GM11168 (cell line): ENCODE data around the gene CDR2.
"Not testable (repeated sequence)": the region's sequence is repeated elsewhere in the genome, so short reads cannot be mapped to it uniquely, and the experiment has no call there.

Source experiments
- in situ Hi-C: fragments of 300-500 bp; cut with MboI; formaldehyde crosslinking; loops from one replicate; pipeline ENCODE4 v1.12.0; 2022; ENCODE audit warnings: low sequenced_read_pairs; ENCODE audit not compliant: unreplicated experiment

CDR2 gene

DNA sequence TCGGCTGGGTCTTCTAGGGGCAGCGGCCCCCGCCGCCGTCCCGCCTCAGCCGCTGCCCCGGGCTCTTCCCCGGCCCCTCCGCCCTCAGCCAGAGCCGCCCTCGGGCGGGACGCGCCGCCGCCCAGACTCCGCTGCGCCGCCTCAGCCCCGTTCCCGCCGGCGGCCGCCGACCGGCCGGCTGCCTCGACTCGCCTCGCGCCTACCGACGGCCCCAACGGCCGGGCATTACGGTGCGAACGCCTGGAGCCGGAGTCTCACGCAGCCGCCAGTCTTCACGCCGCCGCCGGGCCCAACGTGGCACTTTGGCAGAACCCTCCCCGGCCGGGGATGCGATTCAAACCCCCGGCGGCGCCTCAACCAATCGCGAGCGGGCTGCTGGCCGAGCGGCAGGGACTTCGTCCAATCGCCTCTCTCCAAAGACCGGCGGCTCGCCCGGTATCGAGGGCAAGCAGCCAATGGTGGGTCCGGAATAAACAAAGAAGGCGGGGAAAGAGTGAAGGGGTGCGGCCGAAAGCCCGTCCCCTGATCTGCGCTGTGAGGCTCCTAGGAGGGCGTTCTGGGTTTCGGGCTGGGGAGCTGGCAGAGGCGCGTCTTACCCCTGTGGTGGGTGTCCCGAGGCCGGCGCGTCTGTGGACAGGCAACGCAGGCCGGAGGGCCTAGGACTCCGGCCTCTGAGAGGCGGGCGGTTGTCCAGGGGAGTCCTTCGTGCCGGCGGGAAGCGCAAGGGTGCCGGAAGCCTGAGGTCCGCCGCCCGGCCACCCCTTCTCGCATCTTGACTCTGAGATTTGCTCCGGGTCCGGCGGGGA lies at the start of gene CDR2:
TSS of gene CDR2 (minus strand) at position 309 of the 806 bp plus-strand sequence. CDS start 310 bp downstream, outside the sequence.
- in situ Hi-C loops = no loop called here

DNA sequence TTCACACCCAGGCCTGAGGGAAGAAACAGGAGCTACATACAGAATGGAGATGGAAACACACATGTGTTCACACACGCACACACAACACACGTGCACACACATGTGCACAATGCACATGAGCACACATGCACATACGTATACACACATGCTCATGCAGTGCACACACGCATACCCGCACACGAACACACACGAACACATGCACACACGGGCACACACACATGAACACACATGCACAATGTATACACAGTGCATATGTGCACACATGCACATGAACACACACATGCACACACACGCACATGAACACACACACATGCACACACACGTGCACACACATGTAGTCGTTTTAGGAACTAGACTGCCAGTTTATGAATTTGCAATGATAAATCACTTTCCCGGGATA lies 49.3 kb upstream of the CDR2 start:
- in situ Hi-C loops = no loop called here

DNA sequence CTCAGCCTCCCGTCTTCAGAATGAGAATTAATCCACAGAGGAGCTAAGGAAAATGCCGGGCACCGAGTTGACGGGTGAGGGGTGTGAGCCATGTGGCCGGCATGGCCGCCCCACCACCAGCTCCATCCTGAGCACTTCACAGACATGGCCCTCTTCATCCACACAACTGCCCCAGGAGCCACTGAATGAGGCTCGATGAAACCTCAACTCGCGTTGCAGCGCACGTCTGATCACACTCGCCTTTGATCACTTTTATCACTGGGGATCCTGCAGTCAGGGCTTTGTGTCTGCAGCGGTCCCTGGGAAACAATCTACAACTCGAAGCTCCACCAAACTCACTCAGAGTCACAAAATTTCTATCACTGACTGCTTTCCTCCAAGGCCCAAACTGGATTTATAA lies 46.7 kb upstream of the CDR2 start:
- in situ Hi-C loops = no loop called here

DNA sequence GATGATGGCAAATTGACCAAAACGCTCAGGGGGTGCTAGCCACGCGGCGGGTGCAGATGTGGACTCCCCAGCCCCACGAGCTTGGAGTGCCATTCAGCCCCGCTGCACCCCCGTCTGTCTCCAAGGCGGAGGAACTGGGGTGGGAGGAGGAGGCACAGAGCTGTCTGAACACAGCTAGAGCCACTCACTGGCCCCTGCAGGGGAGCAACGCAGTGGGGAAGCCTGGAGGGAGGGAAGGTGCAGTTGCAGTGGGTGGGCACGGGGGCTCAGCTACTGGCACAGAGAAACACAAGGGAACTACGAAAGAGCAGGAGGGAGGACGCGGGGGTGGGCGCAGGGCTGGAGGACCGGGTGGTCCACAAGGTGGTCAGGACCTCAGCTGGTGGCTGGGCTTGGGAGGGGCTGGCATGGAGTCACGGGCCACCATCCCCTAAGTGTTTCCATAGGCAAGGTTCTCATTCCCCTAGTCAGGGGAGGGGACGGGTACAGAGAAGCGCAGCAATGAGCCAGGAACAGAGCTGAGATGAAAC lies 46.3 kb upstream of the CDR2 start:
- in situ Hi-C loops = no loop called here

DNA sequence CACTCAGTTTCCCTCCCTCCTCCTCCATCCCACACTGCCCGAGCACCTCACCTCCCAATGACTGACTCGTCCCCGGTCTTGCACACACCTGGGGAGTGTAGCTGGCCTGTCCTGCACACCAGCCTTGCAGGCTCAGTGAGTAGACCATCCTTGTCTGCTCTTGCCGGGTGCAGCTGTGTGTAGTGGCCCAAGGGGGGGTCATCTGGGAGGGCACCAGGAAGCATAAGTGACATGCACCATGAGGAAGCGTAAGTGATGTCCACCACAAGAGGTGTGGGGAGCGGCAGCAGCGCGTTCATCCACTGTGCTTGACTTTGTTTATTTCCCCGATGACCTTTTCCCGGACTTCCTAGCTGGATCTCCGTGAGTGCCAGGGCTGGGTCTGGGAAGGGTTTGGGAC lies 45.5 kb upstream of the CDR2 start:
- in situ Hi-C loops = no loop called here

DNA sequence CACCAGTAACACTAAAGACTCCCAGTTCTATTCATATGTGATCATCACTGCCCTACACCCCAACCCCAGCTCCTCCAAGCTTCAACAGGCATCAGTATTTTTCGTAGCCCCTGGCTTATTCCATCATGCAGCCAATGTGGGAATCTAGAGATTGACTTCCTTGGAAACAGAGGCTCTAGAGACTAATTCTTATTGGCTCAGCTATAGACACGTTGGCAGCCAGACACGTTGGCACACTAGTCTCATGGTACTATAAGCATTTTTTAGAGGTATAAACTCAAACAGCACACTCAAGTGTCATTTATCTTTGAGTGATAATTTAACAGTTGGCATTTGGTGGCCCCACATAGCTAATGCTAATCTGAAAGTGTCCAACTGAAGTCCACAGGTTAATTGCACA lies 44.4 kb upstream of the CDR2 start:
- in situ Hi-C loops = no loop called here

DNA sequence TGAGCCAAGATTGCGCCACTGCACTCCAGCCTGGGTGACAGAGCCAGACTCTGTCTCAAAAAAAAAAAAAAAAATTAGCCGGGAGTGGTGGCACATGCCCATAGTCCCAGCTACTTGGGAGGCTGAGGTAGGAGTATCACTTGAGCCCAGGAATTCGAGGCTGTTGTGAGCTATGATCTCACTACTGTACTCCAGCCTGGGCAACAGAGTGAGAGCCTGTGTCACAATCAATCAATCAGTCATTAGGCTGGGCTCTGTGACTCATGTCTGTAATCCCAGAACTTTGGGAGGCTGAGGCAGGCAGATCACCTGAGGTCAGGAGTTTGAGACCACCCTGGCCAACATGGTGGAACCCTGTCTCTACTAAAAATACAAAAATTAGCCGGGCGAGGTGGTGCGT lies 43.4 kb upstream of the CDR2 start:
- in situ Hi-C loops = not testable (repeated sequence)

DNA sequence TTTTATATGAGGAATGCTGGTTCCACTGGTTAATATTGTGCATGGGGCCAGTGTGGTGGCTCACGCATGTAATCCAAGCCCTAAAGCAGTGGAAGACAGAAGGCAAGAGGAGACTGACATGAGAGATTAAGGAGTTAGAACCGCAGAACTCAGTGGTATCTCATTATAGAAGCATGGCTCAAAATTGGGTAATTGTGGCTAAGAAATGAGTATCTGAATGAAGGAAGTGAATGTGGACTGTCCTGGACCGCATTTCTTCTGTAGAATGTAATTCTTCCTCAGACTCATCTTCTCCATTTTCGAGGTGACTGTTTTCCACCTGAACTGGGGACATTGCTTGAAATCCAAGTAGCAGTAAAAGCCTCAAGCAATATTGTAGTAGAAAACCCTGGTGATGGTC lies 42.6 kb upstream of the CDR2 start:
- in situ Hi-C loops = no loop called here

DNA sequence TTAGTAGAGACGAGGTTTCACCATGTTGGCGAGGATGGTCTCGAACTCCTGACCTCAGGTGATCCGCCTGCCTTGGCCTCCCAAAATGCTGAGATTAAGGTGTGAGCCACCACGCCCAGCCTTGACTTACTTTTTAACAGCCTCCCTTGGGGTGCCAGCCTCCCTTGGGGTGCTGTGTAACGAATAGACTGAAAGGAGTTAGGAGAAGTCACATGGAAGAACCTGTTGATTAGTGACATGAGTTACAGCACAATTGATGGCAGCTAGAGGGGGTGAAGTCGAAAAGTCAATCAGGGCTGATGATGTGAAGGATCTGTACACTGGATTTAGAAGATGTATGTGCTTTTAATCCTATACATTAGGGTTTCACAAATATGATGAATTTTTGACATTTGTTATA lies 39.4 kb upstream of the CDR2 start:
- in situ Hi-C loops = no loop called here

DNA sequence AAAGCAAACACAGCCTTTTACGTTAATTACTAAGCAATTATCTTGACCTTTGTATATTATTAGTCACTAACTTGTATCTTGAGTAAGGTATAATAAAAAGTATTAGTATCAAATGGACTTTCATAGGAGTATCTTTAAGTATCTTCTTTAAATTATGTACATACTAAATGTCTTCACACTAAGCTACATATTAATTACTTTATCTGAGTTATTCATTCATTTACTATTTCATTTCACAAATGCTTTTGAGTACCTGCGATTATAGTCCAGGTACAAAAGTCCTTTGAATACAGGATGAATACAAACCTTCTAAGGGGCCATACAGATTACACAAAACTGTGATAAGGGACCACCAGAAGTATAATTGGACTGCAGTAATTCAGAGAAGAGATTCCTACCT lies 33.1 kb upstream of the CDR2 start:
- in situ Hi-C loops = no loop called here

DNA sequence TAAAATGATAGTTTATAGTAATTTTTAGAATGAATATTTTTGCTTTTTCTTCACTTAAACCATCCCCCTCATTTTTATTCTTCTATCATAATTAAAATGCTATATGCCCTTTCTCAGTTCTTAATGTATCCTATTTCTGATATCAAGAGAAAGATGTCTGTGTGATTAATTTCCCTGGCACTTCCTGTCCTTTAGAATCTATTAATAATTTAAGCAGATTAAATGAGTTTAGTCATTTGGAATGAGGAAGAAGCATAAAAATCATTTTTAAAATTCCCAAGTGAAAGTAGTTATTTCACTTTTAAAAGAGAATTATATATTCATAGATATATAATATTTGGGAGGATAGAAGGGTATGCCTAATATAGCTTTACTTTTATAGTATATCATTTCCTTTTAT lies 27.8 kb upstream of the CDR2 start:
- in situ Hi-C loops = no loop called here

DNA sequence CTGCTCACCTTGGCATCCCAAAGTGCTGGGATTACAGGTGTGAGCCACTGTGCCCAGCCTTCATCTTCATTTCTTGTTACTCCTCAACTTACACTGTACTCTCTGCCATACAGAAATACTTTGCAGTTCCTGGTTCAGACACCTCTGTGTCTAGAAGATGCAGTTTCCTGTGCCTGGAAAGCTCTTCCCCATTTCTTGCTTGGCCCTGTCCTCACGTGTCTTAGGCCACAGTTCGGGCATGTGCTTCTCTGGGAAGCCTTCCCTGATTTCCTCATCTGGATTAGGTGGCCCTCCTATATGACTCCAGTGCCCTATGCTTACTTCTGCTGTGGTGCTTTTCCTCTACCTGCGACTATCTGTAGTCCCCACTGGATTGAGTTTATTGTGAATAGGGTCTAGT lies 26.5 kb upstream of the CDR2 start:
- in situ Hi-C loops = no loop called here

DNA sequence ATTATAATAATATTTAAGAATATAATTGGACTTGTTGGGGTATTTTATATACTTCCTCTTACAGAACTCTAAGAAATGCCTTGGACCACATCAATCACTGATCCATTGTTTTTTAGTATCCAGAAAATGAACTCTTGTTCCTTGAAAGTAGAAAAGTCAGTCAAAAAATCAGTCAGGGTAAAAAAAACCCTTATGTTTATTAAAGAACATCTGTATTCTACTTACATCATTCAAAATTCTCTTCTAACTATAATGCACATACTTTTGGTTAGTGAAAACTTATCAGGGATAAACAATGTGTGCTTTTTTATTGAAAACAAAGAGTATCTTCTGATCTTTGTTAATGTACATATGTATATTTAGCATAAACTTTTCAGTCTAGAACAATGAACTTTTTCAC lies 23.5 kb upstream of the CDR2 start:
- in situ Hi-C loops = no loop called here

DNA sequence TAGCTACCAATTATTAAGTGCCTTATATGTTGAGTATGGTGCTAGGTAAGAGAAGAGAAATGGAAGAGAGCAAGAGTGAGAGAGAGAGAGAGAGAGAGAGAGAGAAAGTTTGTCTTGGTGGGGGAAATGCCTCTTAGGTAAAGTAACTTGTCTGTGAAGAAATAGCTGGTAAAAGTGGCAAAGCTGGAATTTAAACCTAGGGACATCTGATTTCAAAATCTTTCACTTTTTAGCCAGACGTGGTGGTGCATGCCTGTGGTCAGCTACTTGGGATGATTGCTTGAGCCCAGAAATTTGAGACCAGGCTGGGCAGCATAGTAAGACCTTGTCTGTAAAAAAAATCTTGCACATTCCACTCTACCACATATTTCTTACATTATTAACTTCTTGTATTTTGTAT lies 23.0 kb upstream of the CDR2 start:
- in situ Hi-C loops = no loop called here

DNA sequence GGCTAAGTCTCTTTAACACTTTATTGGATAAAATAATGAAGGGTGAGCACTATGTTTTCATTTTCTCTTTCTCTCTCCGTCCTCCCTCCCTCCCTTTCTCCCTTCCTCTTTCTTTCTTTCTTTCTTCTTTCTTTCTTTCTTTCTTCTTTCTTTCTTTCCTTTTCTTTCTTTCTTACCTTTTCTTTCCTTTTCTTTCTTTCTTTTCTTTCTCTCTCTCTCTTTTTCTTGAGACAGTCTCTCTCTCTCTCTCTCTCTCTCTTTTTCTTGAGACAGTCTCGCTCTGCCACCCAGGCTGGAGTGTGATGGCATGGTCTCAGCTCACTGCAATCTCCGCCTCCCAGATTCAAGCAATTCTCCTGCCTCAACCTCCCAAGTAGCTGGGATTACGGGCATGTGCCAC lies 21.5 kb upstream of the CDR2 start:
- in situ Hi-C loops = no loop called here

DNA sequence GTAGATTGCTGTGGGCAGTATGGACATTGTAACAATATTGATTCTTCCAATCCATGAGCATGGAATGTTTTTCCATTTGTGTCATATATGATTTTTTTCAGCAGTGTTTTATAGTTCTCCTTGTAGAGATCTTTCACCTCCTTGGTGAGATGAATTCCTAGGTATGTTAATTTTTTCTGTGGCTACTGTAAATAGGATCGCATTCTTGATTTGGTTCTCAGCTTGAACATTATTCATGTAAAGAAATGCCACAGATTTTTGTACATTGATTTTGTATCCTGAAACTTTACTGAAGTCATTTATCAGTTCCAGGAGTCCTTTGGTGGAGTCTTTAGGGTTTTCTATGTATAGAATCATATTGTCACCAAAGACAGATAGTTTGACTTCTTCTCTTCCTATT lies 19.7 kb upstream of the CDR2 start:
- in situ Hi-C loops = no loop called here

DNA sequence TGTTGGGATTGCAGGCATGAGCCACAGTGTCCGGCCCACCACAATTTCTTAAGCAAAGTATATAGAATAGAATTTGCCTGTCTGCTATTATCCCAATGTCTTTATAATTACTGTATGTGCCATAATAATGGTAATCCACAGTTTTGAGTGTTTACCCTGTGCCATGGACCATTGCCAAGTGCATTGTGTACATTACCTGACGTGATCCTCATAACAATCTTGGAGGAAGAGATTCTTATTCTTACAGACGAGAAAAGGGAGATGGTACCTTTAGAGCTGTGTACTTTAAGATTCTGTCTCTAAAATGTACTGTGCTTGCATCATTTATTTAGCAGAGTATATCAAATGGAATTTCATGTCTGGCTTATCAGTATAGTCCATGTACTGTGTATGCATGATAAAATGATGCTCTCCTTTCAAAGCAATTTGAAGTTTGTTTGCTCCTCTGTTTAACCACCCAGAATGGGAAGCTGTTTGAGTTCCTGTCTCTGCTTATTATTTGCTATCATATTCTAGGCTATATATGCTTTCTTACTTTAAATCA lies 13.8 kb upstream of the CDR2 start:
- in situ Hi-C loops = no loop called here

DNA sequence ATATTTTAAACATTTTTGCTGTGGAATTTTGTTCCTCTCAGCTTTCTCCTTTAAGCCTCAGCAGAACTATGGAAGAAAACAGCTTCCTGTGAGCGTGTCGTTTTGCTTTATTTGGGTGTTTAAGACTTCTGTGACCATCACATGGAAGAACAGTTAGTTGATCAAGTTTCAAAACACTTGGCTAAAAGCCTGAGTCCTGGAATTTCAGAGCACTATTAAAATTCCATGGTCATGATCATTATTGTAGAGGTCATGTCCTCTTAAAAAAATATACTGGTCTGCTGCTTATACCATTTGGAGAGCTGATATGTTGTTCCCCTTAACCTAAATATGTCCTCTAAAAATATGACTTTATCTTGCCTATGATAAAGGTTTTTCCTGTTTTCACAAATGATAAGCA lies 12.6 kb upstream of the CDR2 start:
- in situ Hi-C loops = no loop called here

DNA sequence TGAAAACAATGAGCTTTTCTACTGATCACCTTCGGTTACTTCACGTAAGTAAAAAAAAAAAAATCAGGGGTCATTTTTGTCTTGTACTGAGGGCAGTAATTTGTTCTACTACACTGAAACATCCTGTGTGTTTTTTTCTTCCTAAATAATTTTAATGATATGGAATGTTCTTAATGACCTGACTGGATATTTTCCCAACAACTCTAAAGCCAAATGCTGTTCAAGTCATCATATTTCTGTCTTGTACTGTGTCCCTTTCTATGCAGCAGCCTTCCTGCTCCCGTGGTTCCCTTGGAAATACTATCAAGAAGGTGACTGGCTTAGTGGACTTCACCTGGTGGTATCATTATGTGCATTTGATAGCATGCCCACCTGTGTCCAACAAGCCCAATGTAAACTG lies 10.8 kb upstream of the CDR2 start:
- in situ Hi-C loops = no loop called here

DNA sequence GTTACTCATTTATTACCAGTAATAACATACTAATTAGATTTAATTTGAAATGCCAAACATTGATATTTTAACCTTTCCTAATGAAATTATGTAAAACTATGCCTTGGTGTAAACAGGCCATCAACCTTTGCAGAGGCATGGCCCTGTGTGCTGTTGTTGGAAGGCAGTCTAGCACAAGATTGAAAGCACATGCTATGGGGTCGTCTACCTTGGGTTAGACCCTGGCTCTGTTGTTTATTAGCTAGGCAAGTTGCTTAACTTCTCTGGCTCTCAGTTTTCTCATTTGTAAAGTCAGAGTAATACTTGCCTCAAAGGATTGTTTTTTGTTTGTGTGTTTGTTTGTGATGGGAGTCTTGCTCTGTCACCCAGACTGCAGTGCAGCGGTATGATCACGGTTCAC lies 9.4 kb upstream of the CDR2 start:
- in situ Hi-C loops = no loop called here

DNA sequence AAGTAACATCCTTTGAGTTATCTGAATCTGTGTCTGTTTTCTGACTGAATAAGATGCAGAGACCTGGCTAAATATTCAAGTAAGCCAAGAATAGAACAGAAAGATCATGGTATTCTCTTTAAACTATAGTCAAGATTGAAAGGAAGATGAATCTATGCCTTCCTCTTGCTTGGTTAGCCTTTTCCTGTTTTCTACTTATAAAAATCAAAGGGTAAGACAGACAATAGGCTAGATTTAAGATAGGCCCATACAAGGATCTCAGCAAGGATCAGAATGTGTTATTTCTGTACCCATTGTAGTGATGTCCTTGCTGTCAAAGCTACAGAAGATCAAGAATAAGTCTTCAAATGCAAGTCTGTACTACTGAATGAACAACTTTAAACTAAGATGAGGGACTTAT lies 7.0 kb upstream of the CDR2 start:
- in situ Hi-C loops = no loop called here

DNA sequence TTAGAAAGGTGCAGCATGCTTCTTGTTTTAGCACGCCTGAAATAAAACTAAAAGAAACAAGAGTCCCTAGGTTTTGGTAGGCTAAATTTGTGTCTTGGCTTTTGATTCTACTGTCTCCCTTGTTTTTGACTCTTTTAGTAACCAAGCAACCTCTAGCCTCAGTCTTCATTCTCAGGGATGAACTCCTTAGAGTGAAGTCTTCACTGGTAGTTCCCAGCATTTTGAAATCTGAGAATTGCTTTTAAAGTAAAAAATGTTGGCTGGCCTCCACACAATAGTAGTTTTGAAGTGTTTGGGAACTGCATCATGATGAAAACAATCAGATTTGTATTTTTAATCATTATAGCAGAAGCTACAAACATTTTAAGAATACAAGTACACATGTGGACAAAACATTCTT lies 6.1 kb upstream of the CDR2 start:
- in situ Hi-C loops = no loop called here
